Measurements from ENCODE around the gene IMPG1. TPM values are rescaled to one million over a fixed set of nuclear protein-coding genes. Genes with fewer than 3 reads are reported as not detected.

Gene IMPG1
- total and polyA plus RNA-seq, 2 of the 8 experiments (the other 6 are each of a cell fraction or from before 2014, with no cell fraction given) = 0.02 TPM; not detected in 1

DNA sequence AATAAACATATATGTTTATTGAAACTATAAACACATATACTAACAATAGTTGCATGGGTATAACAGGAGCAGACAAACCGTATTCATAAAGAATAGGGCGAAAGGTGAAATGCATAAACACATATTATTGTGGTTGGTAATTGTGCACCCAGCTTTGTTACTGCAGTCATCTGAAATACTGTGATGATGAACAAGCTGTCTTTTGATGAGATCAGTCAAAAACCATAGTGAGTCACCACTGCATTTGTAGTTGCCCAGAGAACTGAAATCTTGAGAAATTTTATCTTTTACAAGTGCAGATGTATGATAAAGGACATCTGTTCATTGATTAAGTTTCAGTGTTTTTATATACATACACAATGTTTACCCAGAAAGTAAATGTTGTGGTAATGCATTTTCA is 189.7 kb downstream of the IMPG1 start (continued):
- no peak for TF ChIP-seq BACH1 (IDR thresholded peaks at IDR 0.05; ENCODE audit: low read length)
